Epithelial cell of esophagus (primary cell): Measurements from ENCODE around the gene SLC8A2.
"Not testable (repeated sequence)": the region's sequence is repeated elsewhere in the genome, so short reads cannot be mapped to it uniquely, and the experiment has no call there.

Source experiments
- DNase-seq: peaks from one replicate; pipeline ENCODE4 v3.0.0; 2010; ENCODE audit warnings: low read depth
- H3K4me3 ChIP-seq: 2 replicates; pipeline ENCODE4 v1.5.1; 2011; ENCODE audit warnings: mild to moderate bottlenecking, low read length, control low read depth
- CTCF ChIP-seq: IDR thresholded peaks from 2 replicates; pipeline ENCODE4 v1.5.1; 2011; ENCODE audit warnings: low read depth, mild to moderate bottlenecking, low read length, control low read depth, inconsistent platforms; ENCODE audit not compliant: insufficient read depth; ENCODE audit errors: missing control alignments

Gene SLC8A2

DNA sequence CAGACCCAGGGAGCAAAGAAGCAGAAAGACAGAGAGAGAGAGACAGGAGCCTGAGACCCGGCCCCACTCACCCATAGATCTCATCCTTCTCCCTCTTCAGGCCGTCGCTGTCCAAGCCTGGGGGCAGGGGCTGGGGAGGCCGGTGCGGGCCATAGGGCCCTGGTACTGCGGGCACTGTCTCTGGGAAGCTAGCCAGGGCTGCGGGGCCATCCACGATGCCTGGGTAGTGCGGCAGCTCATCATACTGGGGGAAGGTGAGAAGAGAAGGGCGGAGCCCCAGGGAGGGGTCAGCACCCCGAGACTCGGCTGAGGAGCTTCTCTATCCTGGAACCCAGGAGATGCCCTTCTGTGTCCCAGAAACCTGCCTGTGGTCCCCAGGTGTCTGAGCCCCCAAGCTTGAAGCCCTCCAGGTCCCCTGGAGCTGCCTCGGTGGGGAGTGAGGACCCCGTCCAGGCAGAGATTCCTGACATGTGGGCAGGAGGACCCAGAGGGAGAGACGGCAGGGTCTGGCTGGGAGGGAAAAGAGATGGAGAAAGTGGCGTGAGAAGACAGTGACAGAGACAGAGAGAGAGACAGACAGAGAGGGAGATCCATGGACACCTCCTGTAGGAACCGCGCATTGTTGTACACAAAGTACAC lies 54.5 kb downstream of the SLC8A2 start:
- no peak overlapping the region for H3K4me3 ChIP-seq
- DNase-seq, result no peak
- no peak for TF ChIP-seq CTCF

GRCh38 chr19:47416643-47416985 lies 55.1 kb downstream of the SLC8A2 start:
- H3K4me3 ChIP-seq, result no peak overlapping the region
- DNase-seq, result no peak
- no peak for TF ChIP-seq CTCF

- TF ChIP-seq CTCF, result no peak
- no peak overlapping the region for H3K4me3 ChIP-seq
- no peak for DNase-seq
Observed at GRCh38 chr19:47415953-47416642, 55.6 kb downstream of the SLC8A2 start.

DNA sequence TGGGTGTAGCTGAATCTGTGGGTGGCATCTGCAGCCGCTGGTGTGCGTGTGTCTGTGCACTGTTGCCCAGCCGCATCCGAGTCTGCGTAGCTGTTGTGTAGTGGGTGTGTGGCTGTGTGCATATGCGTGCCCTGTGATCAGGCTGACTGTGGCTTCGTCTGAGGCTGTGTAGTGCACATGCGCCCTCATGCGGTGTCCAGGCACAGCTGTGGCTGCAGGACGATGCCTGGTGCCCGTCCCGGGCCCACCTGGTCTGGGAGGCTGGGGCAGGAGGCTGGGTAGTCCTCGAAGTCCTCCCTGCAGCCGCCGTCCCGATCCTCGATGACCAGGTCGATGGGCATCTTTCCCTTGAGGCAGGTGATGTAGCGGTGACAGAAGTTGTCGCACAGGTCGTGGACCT lies 57.2 kb downstream of the SLC8A2 start:
- no peak overlapping the region for H3K4me3 ChIP-seq
- TF ChIP-seq CTCF, result peak; percentile 32
- DNase-seq, result peak; percentile 21

DNA sequence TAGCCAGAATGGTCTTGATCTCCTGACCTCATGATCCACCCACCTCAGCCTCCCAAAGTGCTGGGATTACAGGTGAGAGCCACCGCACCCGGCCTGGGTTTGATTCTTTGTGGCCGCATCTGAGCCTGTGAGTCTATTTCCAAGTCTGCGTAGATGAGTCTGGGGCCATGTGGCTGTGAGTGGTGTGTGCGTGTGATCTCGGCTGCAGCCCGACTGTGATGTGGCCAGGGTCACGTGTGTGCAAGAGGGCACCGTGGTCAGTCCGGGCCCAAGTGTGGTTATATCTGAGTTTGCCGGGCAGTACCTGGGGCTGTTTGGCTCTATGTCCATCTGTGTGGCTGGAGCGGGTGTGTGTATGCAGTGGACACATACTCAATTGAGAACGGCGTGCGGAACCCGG lies 57.8 kb downstream of the SLC8A2 start:
- DNase-seq, result no peak
- TF ChIP-seq CTCF, result no peak
- no peak overlapping the region for H3K4me3 ChIP-seq

- H3K4me3 ChIP-seq, DNase-seq: not testable (repeated sequence)
Observed at GRCh38 chr19:47411696-47412095, 60.0 kb downstream of the SLC8A2 start.

GRCh38 chr19:47411101-47411500 lies 60.6 kb downstream of the SLC8A2 start:
- no peak overlapping the region for H3K4me3 ChIP-seq
- DNase-seq, result no peak
- no peak for TF ChIP-seq CTCF
